ENCODE data around the gene DNMT3L. TPM values are rescaled to one million over a fixed set of nuclear protein-coding genes. Genes with fewer than 3 reads are reported as not detected.
"Not testable (repeated sequence)": the region's sequence is repeated elsewhere in the genome, so short reads cannot be mapped to it uniquely, and the experiment has no call there.

The DNMT3L gene
- total RNA-seq, 1 donor from 2014 or later: not detected

GRCh38 chr21:44283211-44283785 lies 21.6 kb upstream of the DNMT3L start:
- DNase-seq (ENCODE audit: low spot score); intact Hi-C loops (cut with DNase I): not testable (repeated sequence)

DNA sequence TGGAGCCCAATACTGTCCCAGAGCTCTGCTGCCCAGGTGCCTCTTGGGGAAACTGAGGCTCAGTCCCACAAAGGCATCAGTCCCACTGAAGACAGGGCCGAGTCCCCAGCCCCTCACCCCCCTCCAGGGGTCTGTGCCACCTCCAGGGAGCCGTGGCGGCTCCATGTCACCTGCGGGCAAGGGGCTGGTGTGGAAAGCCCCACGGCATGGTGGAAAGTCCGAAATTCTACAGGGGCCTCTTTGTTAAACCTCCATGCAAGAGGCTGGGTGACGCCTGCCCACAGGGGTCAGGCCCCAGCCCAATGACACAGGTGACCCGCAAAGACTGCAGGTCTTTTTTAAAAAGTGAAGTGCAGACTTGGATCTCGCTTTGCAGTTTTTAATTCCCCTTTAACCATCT lies 20.7 kb upstream of the DNMT3L start:
- DNase-seq (ENCODE audit: low spot score): no peak
- intact Hi-C loops (cut with DNase I): no loop called here

DNA sequence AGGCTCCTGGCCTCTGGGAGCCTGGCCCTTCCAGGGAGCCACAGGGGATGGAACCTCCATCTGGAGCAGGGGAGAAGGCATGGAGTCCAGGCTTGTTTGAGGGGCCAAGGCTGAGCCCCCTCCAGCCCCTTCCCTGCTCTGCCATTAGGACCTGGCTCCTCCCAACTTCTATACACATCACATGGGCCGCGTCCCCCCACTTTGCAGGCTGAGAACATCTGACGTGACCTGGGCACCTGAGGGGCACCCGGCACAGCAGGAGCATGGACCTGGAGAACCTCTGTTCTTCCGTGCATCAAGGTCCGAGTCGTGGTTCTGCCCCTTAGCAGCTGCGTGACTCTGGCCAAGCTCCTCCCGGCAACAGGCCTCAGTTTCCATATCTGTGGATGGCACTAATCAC lies 20.1 kb upstream of the DNMT3L start:
- no peak for DNase-seq (ENCODE audit: low spot score)
- intact Hi-C loops (cut with DNase I): no loop called here

- DNase-seq (ENCODE audit: low spot score): no peak
- intact Hi-C loops (cut with DNase I): no loop called here
Measured at GRCh38 chr21:44279354-44280260, 17.9 kb upstream of the DNMT3L start.

DNA sequence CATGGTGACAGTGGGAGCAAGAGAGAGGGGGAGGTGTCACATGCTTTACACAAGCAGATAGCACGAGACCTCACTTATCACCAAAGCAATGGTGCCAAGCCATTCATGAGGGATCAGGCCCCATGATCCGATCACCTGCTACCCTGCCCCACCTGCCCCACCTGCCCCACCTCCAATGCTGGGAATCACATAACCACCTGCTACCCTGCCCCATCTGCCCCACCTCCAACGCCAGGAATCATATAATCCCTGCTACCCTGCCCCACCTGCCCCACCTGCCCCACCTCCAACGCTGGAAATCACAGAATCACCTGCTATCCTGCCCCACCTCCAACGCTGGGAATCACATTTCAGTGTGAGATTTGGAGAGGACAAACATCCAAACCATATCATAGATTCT lies 13.3 kb upstream of the DNMT3L start:
- DNase-seq (ENCODE audit: low spot score): no peak
- intact Hi-C loops (cut with DNase I): no loop called here

GRCh38 chr21:44273046-44273445 lies 11.3 kb upstream of the DNMT3L start:
- DNase-seq (ENCODE audit: low spot score): no peak
- intact Hi-C loops (cut with DNase I): no loop called here

DNA sequence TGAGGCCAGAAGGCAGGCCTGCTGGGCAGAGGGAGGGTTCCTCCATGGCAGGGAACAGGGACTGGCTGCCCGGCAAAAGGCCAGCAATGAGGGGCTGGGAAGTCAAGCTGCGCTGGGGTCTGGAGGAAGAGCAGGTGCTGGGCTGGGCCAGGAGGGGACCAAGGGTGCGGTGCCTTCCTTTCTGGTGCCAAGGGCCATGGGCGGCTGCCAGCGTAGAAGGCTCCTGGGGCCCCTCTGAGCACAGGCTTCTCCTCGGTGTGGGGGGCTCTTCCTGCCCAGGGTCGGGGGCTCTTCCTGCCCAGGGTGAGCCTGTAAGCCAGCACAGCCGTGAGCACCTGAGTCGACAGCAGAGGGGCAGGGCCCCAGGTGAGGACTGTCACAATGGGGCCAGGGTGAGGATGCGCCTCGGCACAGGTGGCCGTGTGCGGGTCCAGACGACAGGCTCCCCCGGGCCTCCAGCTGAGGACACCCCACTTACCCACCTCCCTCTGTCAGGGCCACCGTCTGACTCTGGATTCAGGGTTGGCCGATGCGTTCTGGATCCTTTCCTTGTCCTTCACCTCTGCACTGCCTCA lies 10.7 kb upstream of the DNMT3L start:
- intact Hi-C loops (cut with DNase I): no loop called here
- no peak for DNase-seq (ENCODE audit: low spot score)

DNA sequence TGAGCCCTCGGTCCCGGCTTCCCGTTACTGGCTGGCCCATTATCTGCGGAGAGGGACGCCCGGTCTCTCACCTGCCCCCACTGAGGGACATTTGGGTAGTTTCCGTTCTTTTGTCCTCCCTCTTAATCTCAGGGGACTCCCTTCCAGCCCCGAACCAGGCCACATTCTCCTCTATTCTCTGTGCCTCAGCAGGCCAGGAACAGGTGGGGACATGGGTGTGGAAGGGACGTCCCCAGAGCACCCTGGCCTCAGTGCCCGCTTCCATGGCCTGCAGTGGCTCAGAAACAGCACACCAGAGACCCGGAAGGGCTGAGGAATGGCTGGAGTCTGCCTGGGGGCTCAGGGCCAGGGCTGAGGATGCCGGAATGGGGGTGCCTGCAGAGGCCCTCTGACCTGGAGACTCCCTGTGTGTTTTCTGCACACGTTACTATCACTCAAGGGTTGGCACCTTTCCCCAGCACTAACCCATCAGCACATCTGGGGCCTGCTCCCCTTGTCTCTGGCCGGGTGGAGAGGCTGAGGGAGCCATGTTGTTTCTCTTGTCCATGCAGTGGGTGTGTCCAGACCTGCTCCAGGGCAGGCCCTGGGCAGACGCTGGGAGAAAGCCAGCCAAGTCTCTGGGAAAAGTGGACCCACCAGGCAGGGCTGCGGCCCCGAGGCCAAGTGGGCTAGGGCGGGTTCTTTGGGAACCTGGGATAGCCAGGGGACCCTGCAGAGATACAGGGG lies 10.0 kb upstream of the DNMT3L start:
- no peak for DNase-seq (ENCODE audit: low spot score)
- intact Hi-C loops (cut with DNase I): no loop called here

- no peak for DNase-seq (ENCODE audit: low spot score)
- intact Hi-C loops (cut with DNase I): no loop called here
Measured at GRCh38 chr21:44269090-44269489, 7.4 kb upstream of the DNMT3L start.

DNA sequence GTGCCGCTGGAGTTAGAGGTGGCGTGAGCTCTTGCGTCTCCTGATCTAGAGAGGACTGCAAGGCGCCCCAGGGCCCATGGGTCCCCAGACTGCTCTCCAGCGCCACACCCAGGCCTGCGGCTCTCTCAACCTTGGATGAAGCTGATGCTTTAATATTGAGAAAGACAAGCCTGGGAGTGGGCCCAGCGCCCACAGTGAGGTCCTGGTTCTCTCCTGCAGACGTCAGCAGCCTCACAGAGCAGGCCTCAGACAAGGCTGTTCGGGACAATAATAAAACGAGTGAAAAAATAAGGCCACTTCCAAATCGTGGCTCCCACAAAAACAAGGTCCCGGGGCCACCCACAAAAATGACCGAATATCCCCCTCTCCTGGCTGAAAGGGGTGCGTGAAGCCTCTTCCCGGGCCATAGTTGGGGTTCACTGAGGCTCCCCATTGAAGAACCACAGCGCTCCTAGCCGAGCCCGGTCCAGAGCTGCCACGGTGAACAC lies 6.0 kb upstream of the DNMT3L start:
- no peak for DNase-seq (ENCODE audit: low spot score)
- intact Hi-C loops (cut with DNase I): no loop called here

- DNase-seq (ENCODE audit: low spot score): no peak
Measured at GRCh38 chr21:44265734-44266270, 4.1 kb upstream of the DNMT3L start.

DNA sequence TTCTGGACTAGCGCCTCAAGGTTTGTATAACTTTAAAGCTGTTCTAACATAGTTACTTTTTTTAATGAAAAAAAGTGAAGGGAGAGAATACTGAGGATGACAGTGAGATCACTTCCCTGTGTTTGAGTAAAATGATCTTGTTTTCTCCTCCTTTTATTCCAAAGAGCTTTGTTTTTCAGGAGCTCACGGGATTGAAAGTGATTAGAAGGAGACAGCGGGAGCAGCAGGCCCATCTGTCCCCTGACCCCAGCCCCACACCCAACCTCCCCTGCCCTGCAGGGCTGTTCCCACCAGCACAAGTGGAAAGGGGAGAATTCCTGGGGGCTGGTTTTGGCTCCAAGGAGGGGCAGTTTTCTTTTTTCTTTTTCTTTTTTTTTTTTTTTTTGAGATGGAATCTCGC lies 2.1 kb upstream of the DNMT3L start:
- intact Hi-C loops (cut with DNase I): no loop called here
- DNase-seq (ENCODE audit: low spot score): no peak

More at GRCh38 chr21:44265734-44266270, 4.1 kb upstream of the DNMT3L start:
- intact Hi-C loops (cut with DNase I): no loop called here

DNA sequence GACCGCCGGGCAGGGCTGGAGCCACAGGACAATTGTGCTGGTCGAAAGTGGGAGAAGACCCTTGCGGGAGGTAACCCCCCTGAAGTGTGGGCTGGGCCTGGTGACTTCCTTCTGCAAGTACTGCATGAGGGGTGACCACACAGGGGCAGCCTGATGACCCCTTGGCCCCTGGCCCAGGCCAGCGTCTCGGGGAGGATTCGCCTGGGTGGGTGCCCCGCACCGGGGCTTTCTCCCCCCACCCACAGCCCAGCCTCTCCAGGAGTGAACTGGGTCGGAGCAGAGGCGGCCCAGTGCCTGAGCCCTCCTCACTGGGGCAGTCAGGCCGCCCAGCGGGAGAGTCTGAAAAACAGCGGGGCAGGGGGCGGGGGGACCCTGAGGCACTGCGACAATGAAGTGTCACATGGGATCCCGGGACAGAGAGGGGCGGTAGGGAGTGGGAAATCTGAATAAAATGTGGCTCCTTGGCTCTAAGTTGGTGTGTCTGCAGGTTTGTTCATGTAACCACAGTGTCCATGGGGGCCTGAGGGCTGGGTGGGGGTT lies 1.6 kb upstream of the DNMT3L start:
- intact Hi-C loops (cut with DNase I): no loop called here
- DNase-seq (ENCODE audit: low spot score): no peak

DNA sequence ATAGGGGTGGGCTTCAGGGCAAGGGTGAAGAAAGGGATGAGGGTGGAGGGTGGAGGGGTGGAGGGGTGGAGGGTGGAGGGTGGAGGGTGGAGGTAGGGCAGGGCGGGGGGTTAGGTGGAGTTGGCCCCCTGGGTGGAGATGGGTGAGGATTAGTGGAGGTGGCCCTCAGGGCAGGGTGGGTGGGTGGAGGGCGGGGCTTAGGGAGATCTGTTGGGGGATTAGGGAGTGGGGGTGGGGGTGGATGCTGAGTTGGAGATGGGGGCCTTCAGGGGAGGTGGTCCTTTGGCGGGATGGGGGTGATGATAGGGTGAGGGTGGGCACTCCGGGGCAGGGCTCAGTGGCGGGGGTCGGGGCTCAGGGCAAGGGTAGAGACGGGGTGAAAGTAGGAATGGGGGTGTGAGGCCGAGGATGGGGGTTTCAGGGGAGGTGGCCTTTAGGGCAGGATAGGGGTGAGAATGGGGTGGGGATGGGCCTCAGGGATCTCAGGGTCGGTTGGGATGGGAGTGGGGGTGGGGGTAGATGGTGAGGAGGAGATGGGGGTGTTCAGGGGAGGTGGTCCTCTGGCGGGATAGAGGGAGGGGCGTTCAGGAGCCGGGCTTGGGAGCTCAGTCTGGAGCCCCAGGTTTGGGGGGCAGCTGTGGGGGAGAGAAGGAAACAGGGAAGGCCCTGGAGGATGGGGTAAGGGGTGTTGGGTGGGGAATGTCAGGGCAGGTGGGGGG lies 800 bp upstream of the DNMT3L start:
- intact Hi-C loops (cut with DNase I): no loop called here
- DNase-seq (ENCODE audit: low spot score): no peak

DNA sequence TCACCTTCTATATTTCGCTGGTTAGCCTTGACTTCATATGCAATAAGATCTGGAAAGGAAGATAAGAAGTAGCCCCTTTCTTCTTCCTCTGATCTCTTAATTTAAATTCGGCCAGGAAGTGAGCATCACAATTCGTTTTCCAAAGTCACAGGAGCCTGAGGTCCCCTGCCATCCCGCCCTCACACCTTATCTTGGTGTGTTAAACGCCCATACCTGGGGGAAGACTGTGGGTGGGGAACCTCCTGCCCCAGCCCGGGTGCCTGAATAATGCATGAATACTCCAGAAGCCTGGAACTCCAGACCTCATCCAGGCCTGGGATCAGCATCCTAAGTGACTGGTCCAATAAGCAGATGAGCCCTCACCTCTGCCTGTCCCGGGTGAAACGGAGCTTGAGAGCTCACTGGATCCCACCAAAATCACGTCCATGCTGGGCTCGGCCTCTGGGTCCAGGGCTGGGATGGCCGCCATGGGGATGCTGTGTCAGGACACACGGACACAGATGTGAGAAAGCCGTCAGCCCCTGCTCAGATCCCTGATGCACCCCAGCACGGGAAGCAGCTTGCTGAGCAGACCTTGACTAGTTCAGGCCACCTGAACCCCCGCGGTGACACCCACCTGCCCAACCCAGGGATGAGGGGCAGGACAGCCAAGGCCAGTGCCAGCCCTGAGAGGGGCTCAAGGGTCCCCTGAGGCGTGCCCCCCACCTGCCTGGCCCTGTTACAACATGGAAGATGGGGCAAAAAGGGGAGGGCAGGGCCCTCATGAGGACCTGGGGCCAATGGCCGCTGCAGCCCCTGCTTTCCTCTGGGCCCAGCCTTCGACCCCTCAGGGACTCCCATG lies 686 bp downstream of the DNMT3L start:
- no peak for DNase-seq (ENCODE audit: low spot score)
- intact Hi-C loops (cut with DNase I): no loop called here

GRCh38 chr21:44260066-44260465 lies 1.6 kb downstream of the DNMT3L start:
- intact Hi-C loops (cut with DNase I): no loop called here
- DNase-seq (ENCODE audit: low spot score): no peak

DNA sequence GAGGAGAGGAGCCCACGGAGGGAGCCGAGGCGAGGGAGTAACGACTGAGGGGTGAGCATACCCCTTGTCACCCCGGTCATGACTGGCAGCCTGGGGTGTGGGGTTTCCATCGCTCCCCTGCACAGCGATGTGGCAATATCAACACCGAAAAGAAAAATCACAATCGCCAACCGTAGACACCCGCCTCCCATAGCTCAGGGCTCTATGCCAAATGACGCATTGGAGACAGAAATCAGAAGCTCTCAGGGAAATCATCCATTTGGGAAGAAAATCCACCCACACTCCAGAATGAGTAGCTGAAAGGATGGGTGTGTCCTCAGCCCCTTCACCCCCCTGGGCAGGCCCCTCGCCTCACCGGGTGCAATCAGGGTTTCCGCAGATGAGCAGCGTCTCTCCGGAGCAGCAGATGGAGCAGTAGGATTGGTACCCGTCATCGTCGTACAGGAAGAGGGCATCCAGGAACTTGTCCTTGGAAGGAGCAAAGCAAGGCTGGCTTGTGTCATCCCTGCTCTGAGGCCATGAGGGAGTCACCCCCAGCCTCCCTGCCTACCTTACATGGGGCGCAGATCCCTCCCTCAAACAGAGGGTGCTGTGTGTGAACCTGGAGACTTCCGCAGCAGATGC lies 2.5 kb downstream of the DNMT3L start:
- DNase-seq (ENCODE audit: low spot score): no peak
- intact Hi-C loops (cut with DNase I): no loop called here
